Measurements from ENCODE around the gene TFE3. TPM values are rescaled to one million over a fixed set of nuclear protein-coding genes. Genes with fewer than 3 reads are reported as not detected.

The TFE3 gene
- total RNA-seq, 1 donor from 2014 or later, result 42.5 TPM

DNA sequence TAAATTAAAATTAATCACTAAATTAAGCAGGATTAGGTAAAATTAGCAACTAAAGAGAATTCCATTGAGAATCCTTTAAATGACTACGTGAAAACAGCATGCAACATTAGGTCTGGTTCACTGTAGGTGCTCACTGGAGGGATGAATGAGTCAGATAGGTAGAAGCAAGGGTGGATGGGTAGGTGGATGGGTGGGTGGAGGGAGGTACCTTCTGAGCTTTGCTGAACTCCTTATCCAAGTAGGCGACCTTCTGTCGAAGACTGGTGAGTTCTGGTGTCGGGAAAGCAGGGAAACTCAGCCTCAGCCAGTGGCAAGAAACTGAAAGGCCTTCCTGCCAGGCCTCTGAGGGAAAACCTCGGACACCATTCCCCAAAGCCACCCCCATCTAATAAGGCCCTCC, 44.1 kb downstream of the TFE3 start:
- Mint-ChIP-seq H3K4me1 (ENCODE audit: low read depth) (peaks cover 14% of the 10 kb centered on the region), H3K4me3 (ENCODE audit: unreplicated experiment) (no peak overlapping the region), H3K9me3 (ENCODE audit: low read depth) (peaks cover 11% of the 10 kb centered on the region)

DNA sequence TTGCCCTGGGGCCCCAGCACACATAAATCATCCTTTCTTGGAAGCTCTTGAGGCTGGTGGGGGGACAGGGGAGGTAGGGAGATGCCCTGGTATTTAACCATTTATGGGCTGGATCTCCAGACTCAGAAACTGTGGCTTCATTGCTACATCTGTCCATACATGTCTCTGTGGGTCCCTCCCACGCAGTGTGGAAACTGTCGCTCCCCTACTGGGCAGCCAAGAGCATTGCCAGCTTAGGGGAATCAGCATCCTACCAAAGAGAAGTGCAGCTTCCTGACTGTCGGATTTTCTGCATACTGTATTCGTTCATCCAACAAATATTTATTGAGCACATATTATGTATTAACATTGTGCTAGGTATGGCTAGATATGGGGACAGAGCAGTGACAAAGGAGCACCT, 44.8 kb downstream of the TFE3 start:
- Mint-ChIP-seq H3K27me3 (ENCODE audit: low read depth) (no peaks in the 10 kb centered on the region), H3K9me3 (ENCODE audit: low read depth) (peaks cover 11% of the 10 kb centered on the region), H3K4me3 (ENCODE audit: unreplicated experiment) (no peak overlapping the region), H3K36me3 (ENCODE audit: low read depth) (peaks cover 19% of the 10 kb centered on the region), H3K4me1 (ENCODE audit: low read depth) (peaks cover 14% of the 10 kb centered on the region), H3K27ac (ENCODE audit: unreplicated experiment) (no peak overlapping the region)
- DNase-seq (ENCODE audit: low spot score), result peak; percentile 26
- TF ChIP-seq, protein P1, sequence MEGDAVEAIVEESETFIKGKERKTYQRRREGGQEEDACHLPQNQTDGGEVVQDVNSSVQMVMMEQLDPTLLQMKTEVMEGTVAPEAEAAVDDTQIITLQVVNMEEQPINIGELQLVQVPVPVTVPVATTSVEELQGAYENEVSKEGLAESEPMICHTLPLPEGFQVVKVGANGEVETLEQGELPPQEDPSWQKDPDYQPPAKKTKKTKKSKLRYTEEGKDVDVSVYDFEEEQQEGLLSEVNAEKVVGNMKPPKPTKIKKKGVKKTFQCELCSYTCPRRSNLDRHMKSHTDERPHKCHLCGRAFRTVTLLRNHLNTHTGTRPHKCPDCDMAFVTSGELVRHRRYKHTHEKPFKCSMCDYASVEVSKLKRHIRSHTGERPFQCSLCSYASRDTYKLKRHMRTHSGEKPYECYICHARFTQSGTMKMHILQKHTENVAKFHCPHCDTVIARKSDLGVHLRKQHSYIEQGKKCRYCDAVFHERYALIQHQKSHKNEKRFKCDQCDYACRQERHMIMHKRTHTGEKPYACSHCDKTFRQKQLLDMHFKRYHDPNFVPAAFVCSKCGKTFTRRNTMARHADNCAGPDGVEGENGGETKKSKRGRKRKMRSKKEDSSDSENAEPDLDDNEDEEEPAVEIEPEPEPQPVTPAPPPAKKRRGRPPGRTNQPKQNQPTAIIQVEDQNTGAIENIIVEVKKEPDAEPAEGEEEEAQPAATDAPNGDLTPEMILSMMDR (IDR thresholded peaks at IDR 0.05), result no peak

More for the DNA sequence above, 44.1 kb downstream of the TFE3 start:
- H3K27me3 Mint-ChIP-seq (ENCODE audit: low read depth), result no peaks in the 10 kb centered on the region
- TF ChIP-seq, protein P1 (IDR thresholded peaks at IDR 0.05), result no peak
- peaks cover 19% of the 10 kb centered on the region for H3K36me3 Mint-ChIP-seq (ENCODE audit: low read depth)
- H3K27ac Mint-ChIP-seq (ENCODE audit: unreplicated experiment), result no peak overlapping the region
- DNase-seq (ENCODE audit: low spot score), result no peak

DNA sequence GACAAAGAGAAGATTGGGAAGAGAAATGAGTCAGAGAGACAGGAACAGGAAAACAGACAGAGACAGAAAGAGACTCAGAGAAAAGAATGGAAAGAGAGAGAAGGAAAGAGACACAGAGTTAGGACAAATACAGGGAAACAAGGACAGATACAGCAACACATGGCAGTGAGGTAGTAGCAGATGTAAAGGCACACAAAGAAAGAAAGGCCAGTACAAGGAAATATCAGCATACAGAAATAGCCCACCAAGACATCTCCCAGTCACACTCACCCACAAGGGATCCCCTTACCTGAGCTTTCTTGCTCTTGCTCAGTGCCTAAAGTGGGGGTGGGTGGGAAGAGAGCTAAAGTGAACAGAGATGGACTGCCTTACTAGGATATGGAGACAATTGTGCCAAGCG, 45.3 kb downstream of the TFE3 start:
- H3K36me3 Mint-ChIP-seq (ENCODE audit: low read depth), result peaks cover 19% of the 10 kb centered on the region
- H3K9me3 Mint-ChIP-seq (ENCODE audit: low read depth), result peaks cover 11% of the 10 kb centered on the region
- peaks cover 14% of the 10 kb centered on the region for H3K4me1 Mint-ChIP-seq (ENCODE audit: low read depth)
- H3K4me3 Mint-ChIP-seq (ENCODE audit: unreplicated experiment), result no peak overlapping the region
- H3K27me3 Mint-ChIP-seq (ENCODE audit: low read depth), result no peaks in the 10 kb centered on the region
- no peak overlapping the region for H3K27ac Mint-ChIP-seq (ENCODE audit: unreplicated experiment)
- no peak for DNase-seq (ENCODE audit: low spot score)
- TF ChIP-seq, protein P1 (IDR thresholded peaks at IDR 0.05), result no peak

DNA sequence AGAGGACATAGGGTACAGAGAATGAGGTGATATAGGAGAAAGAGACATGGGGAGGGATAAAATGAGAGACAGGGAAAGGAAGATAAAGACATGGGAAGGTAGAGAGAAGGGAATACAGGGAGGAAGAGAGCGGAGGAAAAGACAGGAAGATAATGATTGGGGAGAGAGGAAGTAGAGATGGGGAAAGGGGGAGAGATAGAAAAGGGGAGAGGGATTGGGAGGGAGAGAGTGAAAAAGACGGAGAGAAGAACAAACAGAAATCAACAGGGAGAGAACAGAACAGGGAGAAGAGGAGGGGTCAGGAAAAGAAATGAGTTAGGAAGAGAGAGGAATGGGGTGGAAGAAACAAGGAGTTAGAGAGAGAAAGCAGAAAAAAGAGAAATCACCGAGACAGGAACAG, 45.7 kb downstream of the TFE3 start:
- no peak overlapping the region for H3K27ac Mint-ChIP-seq (ENCODE audit: unreplicated experiment)
- no peak for DNase-seq (ENCODE audit: low spot score)
- H3K36me3 Mint-ChIP-seq (ENCODE audit: low read depth), result peaks cover 20% of the 10 kb centered on the region
- TF ChIP-seq, protein P1 (IDR thresholded peaks at IDR 0.05), result no peak
- H3K4me1 Mint-ChIP-seq (ENCODE audit: low read depth), result peaks cover 14% of the 10 kb centered on the region
- no peak overlapping the region for H3K4me3 Mint-ChIP-seq (ENCODE audit: unreplicated experiment)
- peaks cover 11% of the 10 kb centered on the region for H3K9me3 Mint-ChIP-seq (ENCODE audit: low read depth)
- no peaks in the 10 kb centered on the region for H3K27me3 Mint-ChIP-seq (ENCODE audit: low read depth)

DNA sequence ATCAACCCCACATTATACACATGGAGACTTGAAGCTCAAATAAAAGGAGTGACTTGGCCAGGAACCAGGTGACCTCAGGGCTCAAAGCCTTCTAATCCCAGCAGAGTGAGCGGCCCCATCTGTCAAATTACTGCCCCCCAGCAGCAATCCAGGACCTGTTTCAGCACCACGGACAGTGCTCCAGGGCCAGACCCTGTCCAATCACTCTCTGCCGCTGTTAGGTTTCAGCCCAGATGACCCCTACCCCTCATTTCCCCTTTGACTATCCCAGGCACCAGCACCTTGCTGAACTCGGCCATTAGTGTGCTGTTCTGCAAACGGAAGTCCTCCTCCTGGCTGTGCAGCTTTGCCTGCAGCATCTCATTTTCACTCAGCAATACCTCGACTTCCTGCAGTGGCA, 46.2 kb downstream of the TFE3 start:
- Mint-ChIP-seq H3K36me3 (ENCODE audit: low read depth) (peaks cover 21% of the 10 kb centered on the region), H3K4me1 (ENCODE audit: low read depth) (peaks cover 14% of the 10 kb centered on the region), H3K9me3 (ENCODE audit: low read depth) (peaks cover 11% of the 10 kb centered on the region), H3K4me3 (ENCODE audit: unreplicated experiment) (no peak overlapping the region), H3K27me3 (ENCODE audit: low read depth) (no peaks in the 10 kb centered on the region), H3K27ac (ENCODE audit: unreplicated experiment) (no peak overlapping the region)
- DNase-seq (ENCODE audit: low spot score), result peak; percentile 33
- TF ChIP-seq, protein P1 (IDR thresholded peaks at IDR 0.05), result no peak

Data from chondrocyte (in vitro differentiated cells).